ENCODE results near the gene OLIG1.

- TF ChIP-seq CTCF (IDR thresholded peaks at IDR 0.05) (no peak), POLR2A (IDR thresholded peaks at IDR 0.05) (no peak)
Measured at GRCh38 chr21:33058527-33058926, 11.4 kb upstream of the OLIG1 start.

Data from prostate gland (tissue), 2 donors.